Activated CD8-positive, alpha-beta T cell treated with anti-CD3 and anti-CD28 coated beads for 36 hours (primary cell): ENCODE results near the gene ERN1. TPM values are rescaled to one million over a fixed set of nuclear protein-coding genes. Genes with fewer than 3 reads are reported as not detected.

Experiments
- ATAC-seq: fragments of 200-7000 bp; cut with Tn5 transposase; one replicate; pipeline ENCODE4 v1.10.0; 2021; ENCODE audit warnings: mild to moderate bottlenecking, moderate library complexity
- CTCF ChIA-PET: fragments of 350-600 bp; sonication (Branson Sonifier 250); formaldehyde crosslinking; loops from one replicate; lab custom pipeline; 2021; ENCODE audit warnings: antibody characterized with exemption; lab: Charles Lee
- POLR2A ChIA-PET: fragments of 350-600 bp; sonication (Branson Sonifier 250); formaldehyde crosslinking; loops from one replicate; lab custom pipeline; 2021; ENCODE audit warnings: antibody characterized with exemption; lab: Charles Lee
- DNase-seq: peaks from one replicate; pipeline ENCODE4 v3.0.0-alpha.2; 2020
- H3K27ac Mint-ChIP-seq: one replicate; pipeline ENCODE4 v1.8.0; 2021; ENCODE audit warnings: mild to moderate bottlenecking, mixed read lengths
- H3K27me3 Mint-ChIP-seq: one replicate; pipeline ENCODE4 v1.8.0; 2021; ENCODE audit warnings: mixed read lengths
- H3K36me3 Mint-ChIP-seq: one replicate; pipeline ENCODE4 v1.8.0; 2021; ENCODE audit warnings: low read depth, mixed read lengths
- H3K4me1 Mint-ChIP-seq: one replicate; pipeline ENCODE4 v1.8.0; 2021; ENCODE audit warnings: low read depth, mixed read lengths
- H3K4me3 Mint-ChIP-seq: one replicate; pipeline ENCODE4 v1.8.0; 2021; ENCODE audit warnings: mild to moderate bottlenecking, moderate library complexity, mixed read lengths
- H3K9me3 Mint-ChIP-seq: one replicate; pipeline ENCODE4 v1.8.0; 2021; ENCODE audit warnings: mixed read lengths
- CTCF ChIP-seq: fragments of 200-600 bp; IDR thresholded peaks from one replicate; pipeline ENCODE4 v1.8.0; 2022; ENCODE audit warnings: antibody characterized with exemption, mild to moderate bottlenecking
- intact Hi-C: fragments of 100-400 bp; cut with micrococcal nuclease; formaldehyde crosslinking; loops from one replicate; pipeline ENCODE4 v1.10.0; 2022
- total RNA-seq, 2 experiments: library from RNA; stranded (reverse); gene quantifications; one replicate each; pipeline ENCODE4 v1.2.3, GENCODE V29; 2021

The ERN1 gene
- total RNA-seq, 2 experiments from 2014 or later, result 19.2 to 23.6 TPM

- no peak overlapping the region for H3K27ac Mint-ChIP-seq
- no peak for TF ChIP-seq CTCF
- no peak for ATAC-seq
- H3K36me3 Mint-ChIP-seq, result peaks cover 3% of the 10 kb centered on the region
- H3K27me3 Mint-ChIP-seq, result no peaks in the 10 kb centered on the region
- ChIA-PET POLR2A (interaction anchor here (0.6 to 1.1 kb wide), 3 partner anchors 12 to 45 kb away, joined by 3 to 4 read pairs (median 3); partner anchors contain the start of gene ERN1), CTCF (interaction anchor here (1.0 to 6.7 kb wide), 6 partner anchors 9 to 55 kb away, joined by 3 to 48 read pairs (median 3); partner anchors contain the start of gene ERN1)
- peaks cover 32% of the 10 kb centered on the region for H3K4me1 Mint-ChIP-seq
- no peaks in the 10 kb centered on the region for H3K9me3 Mint-ChIP-seq
- DNase-seq, result no peak
- intact Hi-C loops, result loop anchor here (5.0 kb wide), 1 partner anchor 33 kb away; no protein-coding TSS in a partner anchor
- H3K4me3 Mint-ChIP-seq, result no peak overlapping the region
Observed at GRCh38 chr17:64084086-64084939, 45.6 kb downstream of the ERN1 start.

- peaks cover 30% of the 10 kb centered on the region for H3K4me1 Mint-ChIP-seq
- H3K27ac Mint-ChIP-seq, result no peak overlapping the region
- no peaks in the 10 kb centered on the region for H3K27me3 Mint-ChIP-seq
- DNase-seq (no peak), ATAC-seq (no peak)
- H3K9me3 Mint-ChIP-seq, result no peaks in the 10 kb centered on the region
- no peak for TF ChIP-seq CTCF
- CTCF ChIA-PET, result interaction anchor here (0.5 to 6.7 kb wide), 6 partner anchors 9 to 54 kb away, joined by 3 to 48 read pairs (median 3); partner anchors contain the start of gene ERN1
- peaks cover 3% of the 10 kb centered on the region for H3K36me3 Mint-ChIP-seq
- POLR2A ChIA-PET, result interaction anchor here (0.6 to 1.1 kb wide), 2 partner anchors 13 to 46 kb away, joined by 3 to 4 read pairs; partner anchors contain the start of gene ERN1
- H3K4me3 Mint-ChIP-seq, result no peak overlapping the region
- intact Hi-C loops, result loop anchor here (5.0 kb wide), 1 partner anchor 34 kb away; no protein-coding TSS in a partner anchor
Observed at GRCh38 chr17:64083563-64084085, 46.3 kb downstream of the ERN1 start.

- intact Hi-C loops, result loop anchor here (5.0 kb wide), 1 partner anchor 34 kb away; no protein-coding TSS in a partner anchor
- H3K27ac Mint-ChIP-seq, result no peak overlapping the region
Observed at GRCh38 chr17:64083093-64083492, 46.9 kb downstream of the ERN1 start.

More at GRCh38 chr17:64083093-64083492, 46.9 kb downstream of the ERN1 start:
- Mint-ChIP-seq H3K9me3 (no peaks in the 10 kb centered on the region), H3K27me3 (no peaks in the 10 kb centered on the region), H3K36me3 (peaks cover 3% of the 10 kb centered on the region), H3K4me3 (no peak overlapping the region), H3K4me1 (peaks cover 25% of the 10 kb centered on the region)
- POLR2A ChIA-PET, result interaction anchor here (1.1 to 1.6 kb wide), 2 partner anchors 47 to 63 kb away, joined by 3 to 9 read pairs; partner anchors contain the start of gene ERN1
- TF ChIP-seq CTCF, result no peak
- DNase-seq, result no peak
- CTCF ChIA-PET, result interaction anchor here (0.5 to 6.7 kb wide), 6 partner anchors 13 to 54 kb away, joined by 3 to 48 read pairs (median 4); partner anchors contain the start of gene ERN1
- no peak for ATAC-seq
